Activated T-helper 1 cell treated with anti-CD3 and anti-CD28 coated beads, Interleukin-2, amount 50 U/mL, for 16 hours (primary cell): ENCODE measurements around the gene STAP2.
"Not testable (repeated sequence)": the region's sequence is repeated elsewhere in the genome, so short reads cannot be mapped to it uniquely, and the experiment has no call there.

Experiments
- DNase-seq, 2 donors: peaks; one replicate each; pipeline ENCODE4 v3.0.0-alpha.2; 2020; ENCODE audit warnings: low read depth in 1 of 2, low spot score in 1 of 2

Gene STAP2

DNA sequence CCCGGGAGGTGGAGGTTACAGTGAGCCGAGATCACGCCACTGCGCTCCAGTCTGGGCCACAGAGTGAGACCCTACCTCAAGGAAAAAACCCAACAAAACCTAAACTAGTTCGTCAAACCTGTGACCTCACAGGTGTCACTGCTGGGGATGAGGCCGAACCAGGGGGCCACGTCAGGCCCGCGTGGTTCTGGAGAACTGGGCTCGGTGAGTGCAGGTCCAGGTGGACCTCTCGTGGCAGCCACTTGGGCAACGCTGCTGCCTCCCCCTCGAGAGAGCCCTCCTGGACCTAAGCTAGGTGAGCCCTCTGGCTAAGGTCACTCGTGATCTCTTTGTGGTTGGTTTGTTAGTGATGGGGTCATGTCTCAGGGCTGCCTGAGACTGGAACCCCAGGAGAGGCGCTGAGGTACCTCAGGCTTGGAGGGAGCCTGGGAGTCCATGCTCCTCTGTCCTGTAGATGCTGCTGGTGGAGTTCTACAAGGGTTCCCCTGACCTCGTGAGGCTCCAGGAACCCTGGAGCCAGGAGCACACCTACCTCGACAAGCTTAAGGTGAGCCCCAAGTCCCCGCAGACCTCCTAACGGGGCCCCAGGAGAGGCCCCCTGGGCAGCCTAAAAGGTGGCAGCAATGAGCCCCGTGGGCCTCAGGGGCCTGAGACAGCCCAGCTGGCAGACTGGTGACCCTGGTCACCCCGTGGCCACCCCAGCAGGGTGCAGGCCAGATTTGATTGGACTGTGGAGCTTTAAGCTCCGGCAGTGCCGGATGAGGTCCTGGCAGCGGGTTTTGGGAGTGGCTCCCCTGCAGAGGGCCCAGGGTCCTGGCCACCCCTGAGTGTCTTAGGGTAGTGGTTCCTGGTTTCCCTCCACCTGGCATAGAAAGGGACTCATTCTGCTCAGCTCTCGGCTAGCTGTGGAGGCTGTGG, 20.3 kb upstream of the STAP2 start:
- DNase-seq = no peak

DNA sequence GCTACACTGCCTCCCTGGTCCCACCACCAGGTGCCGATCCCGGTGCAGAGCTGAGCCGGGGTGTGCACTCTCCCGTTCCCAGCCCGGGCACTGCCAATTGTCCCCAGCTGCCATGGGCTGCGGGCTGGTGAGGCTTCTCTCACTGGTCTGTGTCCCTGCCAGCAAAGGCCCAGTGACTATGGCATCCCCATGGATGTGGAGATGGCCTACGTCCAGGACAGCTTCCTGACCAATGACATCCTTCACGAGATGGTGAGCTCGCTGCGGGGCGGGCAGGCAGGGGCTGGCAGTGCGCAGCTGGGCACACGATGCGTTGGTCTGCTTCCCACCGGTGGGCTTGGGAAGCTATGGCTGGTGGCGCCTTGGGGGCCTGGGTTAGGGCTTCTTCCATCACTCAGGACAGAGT, 19.3 kb upstream of the STAP2 start:
- DNase-seq = no peak

DNA sequence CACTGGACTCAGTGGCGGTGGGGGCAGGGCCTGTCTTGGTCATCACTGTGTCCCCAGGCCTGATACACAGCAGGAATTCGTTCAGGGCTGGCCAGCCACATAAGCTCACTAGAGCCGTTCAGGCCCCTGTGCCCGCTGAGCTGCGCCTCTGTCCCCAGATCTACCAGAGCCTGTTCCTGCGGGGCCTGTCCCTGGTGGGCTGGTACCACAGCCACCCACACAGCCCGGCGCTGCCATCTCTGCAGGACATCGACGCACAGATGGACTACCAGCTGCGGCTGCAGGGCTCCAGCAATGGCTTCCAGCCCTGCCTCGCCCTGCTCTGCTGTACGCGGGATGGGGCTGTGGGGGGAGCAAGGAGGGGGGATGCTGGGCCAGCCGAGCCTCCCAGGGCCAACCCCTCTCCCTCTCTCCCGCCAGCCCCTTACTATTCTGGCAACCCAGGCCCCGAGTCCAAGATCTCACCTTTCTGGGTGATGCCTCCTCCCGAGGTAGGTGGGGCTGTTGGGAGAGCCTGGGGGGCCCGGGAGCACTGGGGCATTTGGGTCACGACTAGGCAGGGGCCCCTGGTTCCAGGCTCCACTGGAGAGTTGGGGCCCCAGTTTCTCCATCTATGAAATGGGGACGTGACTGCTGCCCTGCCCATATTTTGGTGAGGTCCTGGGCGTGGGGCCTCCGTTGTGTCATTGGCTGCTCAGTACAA, 18.6 kb upstream of the STAP2 start:
- no peak for DNase-seq

DNA sequence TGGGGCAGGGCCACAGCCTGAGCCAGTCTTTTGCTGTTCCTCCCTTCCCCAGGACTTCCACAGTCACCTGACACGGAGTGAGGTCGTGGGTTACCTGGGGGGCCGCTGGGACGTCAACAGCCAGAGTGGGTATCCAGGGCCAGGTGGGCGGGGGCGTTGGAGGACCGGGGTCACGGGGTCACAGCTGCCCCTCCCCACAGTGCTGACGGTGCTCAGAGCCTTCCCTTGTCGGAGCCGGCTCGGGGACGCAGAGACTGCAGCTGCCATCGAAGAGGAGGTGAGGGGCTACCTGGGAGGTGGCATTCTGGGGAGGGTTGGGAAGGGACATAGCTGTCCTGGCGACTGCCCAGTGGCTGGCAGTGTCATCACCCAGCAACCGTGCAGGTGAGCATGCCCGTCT, 16.3 kb upstream of the STAP2 start:
- no peak for DNase-seq

DNA sequence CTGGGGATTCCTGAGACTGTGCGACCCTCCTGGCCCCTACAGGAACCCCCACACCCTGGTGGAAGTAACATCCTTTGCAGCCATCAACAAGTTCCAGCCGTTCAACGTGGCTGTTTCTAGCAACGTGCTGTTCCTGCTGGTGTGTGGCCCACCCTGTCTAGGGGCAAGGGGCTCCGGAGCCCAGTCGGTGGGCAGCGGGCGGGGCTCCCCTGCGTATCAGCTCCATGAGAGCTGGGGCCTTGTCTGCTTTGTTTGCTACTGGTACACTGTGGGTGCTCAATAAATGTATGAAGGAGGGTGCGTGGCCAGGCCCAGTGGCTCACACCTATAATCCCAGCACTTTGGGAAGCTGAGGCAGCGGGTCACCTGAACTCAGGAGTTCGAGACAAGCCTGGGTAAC, 15.7 kb upstream of the STAP2 start:
- DNase-seq = no peak

DNA sequence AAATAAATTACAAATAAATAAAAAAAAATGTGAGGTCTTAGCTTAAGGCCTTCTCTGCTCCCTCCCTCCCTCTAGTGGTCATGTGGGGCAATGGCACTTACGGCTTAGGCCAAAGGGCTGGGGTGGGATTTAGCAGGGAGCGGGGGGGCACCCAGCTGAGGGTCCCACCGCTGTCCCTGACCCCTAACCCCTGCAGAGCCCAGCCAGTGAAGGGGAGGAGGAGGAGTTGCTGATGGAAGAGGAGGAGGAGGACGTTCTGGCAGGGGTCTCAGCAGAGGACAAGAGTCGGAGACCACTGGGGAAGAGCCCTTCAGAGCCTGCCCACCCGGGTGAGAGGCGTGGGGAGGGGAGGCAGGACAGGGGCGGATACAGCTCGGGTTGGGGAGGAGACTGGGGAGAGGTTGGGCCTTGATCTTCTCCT, 14.1 kb upstream of the STAP2 start:
- peak in 1 of 2 donors; percentile 37 for DNase-seq

DNA sequence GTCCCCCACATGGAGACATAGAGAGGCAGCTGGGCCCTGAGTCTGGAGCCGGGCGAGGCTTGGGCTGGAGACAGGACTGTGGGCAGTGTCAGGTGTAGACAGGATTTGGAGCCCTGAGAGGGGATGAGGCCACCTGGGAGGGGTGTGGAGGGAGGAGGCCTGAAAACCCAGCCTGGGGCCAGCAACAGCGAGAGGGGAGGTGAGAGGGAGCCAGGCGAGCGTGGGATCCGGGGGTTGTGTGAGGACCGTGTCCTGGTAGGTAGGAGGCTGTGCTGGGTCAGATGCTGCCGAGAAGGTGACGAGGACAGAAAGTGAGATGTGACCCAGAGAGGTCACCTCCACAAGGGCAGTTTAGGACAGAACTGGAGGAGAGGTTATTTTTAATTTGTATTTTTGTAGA, 12.1 kb upstream of the STAP2 start:
- no peak for DNase-seq

DNA sequence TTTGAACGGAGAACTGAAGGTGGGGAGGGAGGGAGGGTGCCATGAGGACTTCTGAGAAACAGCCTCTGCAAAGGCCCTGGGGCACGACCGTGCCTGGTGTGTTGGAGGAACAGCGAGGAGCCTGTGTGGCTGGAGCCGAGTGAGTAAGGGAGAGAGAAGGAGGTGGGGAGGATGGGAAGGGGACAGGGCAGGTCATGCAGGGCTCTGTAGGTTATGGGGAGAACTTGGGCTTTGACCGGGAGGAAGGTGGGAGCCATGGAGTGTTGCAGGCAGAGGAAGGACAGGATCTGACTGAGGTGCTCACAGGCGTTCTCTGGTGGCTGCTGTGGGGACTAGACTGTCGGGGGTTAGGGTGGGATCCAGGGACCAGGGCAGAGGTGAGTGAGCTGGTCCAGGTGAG, 11.5 kb upstream of the STAP2 start:
- no peak for DNase-seq

DNA sequence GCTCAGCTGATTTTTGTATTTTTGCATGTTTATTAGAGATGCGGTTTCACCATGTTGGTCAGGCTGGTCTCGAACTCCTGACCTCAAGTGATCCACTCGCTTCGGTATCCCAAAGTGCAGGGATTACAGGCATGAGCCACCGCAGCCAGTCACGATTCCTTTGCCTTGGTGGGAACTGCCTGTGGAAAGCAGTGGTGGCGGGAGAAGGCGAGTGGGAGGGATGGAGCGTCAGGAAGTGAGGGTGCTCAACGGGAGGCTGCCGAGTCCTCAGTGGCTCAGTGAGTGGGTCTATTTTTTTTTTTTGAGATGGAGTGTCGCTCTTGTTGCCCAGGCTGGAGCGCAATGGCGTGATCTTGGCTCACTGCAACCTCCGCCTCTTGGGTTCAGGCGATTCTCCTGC, 10.6 kb upstream of the STAP2 start:
- not testable (repeated sequence) for DNase-seq

DNA sequence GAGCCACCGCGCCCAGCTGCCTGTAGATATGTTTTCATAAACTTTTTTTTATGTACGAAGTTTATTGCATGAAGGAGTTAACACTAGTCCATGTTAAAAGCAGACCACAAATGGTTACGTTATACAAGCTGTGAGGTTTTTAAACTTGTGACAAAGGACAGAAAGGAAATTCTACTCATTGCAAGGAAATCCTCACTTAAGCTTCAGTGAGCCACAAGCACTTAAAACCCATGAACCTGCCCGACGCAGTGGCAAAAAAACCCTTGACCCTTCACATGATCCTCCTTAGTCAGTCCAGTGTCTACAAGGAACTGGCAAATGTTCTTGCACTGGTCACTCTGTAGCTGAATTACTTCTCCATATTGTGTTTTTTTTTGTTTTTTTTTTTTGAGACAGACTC, 8.9 kb upstream of the STAP2 start:
- no peak for DNase-seq

DNA sequence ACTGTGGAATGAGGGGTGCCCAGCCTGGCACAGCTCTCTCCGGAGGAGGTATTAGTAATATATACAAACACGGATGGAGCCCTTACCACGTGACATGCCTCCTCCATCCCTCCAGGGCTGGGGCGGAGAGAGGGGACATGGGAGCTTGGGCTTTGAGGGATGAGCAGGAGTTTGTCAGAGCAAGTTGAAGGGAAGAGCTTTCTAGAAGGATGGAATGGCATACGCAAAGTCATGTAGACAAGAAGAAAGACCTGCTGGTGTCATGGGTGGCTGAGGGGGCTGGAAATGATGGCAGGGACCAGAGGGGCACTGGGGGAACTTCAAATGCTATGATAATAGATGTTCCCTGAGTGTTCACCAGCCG, 7.4 kb upstream of the STAP2 start:
- DNase-seq = no peak

DNA sequence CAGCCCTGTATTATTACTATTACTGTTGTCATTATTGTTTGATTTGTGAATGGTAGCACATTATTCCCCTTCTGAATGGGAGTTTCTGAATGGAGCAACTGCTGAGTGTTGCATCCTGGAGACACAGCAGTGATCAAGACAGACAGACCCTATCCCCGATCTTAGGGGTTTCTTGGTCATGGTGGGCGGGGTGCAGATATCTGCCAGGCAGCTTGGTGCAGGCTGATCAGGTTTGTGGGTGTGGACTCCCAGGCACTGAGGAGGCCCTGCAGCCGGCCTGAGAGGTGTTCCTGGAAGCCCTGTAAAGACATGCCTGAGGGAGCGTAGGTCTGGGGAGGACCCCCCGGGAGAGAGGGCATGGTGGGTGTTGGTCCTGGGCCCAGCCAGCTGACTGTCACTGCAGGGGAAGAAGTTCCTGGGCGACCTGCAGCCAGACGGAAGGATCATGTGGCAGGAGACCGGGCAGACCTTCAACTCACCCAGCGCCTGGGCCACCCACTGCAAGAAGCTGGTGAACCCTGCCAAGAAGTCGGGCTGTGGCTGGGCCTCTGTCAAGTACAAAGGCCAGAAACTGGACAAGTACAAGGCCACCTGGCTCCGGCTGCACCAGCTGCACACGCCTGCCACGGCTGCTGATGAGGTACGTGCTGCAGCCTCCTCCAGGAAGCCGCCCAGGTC, 6.9 kb upstream of the STAP2 start:
- no peak for DNase-seq

DNA sequence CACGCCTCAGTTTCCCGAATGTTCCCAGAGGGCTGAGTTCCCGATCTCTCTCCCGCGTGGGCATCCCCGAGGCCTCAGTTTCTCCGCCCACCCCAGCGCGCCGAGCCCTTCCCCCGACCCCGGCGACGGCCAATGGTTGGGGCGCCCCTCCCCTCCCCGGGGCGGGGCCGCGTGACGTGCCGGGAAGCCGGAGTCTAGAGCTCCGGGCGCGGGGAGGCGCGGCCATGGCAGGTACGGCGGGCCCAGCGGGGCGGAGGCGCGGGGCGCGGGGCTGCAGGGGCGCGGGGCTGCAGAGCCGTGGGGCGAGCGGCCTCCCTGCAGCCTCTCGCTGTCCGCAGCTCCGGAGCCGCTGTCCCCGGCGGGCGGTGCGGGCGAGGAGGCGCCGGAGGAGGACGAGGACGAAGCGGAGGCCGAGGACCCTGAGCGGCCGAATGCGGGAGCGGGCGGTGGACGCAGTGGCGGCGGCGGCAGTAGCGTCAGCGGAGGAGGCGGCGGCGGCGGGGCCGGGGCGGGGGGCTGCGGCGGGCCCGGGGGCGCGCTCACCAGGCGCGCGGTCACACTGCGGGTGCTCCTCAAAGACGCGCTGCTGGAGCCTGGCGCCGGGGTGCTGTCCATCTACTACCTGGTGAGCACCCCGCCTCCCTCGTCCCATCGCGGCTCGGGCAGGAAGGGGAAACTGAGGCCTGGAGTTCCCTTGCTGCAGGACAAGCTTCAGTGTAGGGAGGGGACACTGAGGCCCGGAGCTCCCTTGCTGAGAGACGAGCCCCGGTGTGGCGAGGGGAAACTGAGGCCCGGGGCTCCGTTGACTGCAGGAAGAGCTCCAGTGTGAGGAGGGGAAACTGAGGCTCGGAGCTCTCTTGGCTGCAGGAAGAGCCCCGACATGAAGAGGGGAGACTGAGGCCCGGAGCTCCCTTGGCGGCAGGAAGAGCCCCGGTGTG, 5.0 kb upstream of the STAP2 start, which contains the start of gene MPND:
TSS of gene MPND (plus strand) at position 193 of the 938 bp plus-strand sequence. CDS start at position 225, 32 bp downstream.
- DNase-seq = peak; percentile 86 to 88

DNA sequence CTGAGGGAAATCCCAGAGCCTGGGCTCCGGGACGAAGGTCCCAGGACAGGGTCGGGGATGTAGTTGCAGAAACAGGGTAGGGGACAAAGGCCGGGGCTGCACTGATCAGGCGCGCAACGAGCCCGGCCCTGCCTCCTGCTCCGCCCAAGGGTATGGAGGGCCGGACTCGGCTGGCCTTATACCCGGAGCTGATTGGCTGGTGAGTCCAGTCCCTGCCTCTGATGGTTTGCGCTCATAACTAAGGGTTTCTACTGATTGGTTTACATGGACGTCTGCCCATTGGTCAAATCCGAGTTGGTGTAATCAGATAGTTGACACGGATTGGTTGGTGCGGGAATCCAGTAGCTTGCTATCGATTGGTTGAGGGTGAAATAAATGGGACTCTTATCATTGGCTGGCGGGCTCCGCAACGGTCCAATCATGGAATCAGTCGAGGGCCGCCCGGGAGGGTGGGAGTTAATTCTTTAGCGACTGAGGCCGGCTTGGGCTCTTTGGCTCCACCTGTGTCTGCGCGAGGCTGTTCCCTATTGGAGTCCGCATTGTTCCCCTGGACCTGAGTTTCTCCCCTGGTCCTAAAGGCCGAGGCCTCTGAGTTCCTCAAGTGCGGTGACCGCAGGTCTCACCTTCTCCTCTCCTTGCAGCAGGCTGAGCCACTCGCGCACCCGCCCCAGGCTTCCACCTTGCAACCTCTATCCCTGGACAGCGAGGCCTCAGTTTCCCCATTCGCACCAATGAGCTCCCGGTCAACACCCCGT, 4.2 kb upstream of the STAP2 start:
- DNase-seq = peak; percentile 74 to 83

DNA sequence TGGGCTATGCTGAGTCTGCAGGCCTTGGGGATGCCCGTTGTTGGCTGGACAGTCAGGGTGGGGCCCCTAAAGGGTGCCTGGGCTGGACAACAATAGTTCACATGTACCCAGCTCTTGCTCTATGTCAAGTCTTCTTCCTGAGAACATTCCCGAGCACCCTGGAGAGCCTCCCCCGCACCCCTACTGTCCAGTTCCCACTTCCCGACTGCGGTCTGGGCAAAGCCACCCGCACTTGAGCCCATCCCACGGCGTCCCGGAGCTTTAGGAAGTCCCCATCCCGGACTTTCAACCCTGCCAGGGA, 3.6 kb upstream of the STAP2 start:
- DNase-seq = no peak

DNA sequence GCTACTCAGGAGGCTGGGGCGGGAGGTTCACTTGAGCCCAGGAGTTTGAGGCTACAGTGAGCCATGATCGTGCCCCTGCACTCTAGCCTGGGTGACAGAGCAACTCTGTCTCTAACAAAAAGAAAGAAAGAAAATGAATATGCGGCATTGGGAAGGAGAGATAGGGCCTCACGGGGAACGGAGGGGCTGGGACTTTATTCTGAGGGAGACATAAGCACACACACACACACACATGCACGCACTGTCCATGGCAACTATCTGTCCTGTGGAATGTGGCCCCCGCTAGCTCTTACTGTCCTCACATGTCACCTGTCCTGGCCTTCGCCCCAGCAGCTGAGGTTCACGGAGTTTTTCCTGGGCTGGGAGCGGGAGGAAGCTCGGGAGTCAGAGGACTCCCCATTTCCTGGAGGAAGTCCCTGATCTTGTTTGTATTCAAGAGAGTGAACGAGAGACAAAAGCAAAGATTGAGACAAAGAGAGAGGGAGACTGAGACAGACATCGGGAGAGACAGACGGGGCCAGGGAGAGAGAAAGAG, 654 bp downstream of the STAP2 start:
- DNase-seq = no peak

DNA sequence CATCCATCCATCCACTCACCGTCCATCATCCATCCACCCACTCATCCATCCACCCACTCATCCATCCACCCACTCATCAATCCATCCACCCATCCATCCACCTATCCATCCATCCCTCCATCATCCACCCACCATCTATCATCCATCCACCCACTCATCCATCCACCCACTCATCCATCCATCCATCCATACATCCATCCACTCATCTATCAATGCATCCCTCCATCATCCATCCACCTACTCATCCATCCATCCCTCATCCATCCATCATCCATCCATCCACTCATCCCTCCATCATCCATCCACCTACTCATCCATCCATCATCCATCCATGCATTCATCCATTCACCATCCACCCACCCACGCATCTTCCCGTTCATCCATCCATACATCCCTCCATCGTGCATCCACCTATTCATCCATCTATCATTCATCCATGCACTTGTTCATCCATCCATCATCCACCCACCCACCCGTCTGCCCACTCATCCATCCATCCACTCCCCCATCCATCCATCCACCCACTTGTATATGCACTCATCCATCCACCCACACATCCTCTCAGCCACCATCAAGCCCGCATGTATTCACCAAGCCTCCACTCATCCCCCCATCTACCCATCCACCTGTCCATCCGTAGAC, 3.6 kb downstream of the STAP2 start:
- no peak for DNase-seq

DNA sequence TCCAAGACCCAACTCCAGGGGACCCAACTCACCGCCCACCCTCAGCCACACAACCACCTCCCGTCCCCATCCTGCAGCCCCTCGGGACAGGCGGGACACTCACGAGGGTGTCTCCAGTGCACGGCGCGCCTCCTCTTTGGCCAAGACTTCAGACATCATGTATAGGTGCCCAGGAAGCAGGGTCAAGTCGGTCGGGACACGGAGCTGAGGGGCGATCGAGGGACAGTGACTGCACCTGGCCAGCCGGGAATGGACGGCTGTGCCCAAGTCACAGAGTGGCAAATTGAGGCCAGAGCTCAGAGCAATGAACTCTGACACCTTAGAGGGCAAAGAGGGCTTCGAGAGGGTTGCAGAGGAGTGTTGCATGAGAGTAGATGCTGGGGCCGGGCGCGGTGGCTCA, 8.8 kb downstream of the STAP2 start:
- DNase-seq = no peak

DNA sequence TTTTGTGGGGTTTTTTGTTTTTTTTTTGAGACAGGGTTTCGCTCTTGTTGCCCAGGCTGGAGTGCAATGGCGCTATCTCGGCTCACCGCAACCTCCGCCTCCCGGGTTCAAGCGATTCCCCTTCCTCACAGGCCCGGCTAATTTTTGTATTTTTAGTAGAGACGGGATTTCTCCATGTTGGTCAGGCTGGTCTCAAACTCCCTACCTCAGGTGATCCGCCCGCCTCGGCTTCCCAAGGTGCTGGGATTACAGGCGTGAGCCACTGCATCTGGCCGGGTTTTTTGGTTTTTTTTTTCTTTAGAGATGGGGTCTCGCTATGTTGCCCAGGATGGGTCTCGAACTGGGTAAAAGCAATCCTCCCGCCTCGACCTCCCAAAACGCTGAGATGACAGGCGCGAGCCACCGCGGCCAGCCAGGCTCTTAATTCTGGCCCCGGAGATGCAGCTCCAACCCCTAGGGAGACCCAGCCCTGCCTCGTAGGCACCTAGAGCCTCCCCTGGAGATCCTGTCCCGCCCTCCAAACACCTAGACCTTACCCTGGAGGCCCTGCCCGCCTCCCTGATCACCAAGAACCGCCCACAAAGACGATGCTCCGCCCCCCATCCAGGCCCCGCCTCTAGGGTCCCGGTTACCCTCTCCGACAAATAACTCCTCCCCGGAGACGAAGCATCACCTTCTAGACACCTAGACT, 9.5 kb downstream of the STAP2 start:
- DNase-seq = not testable (repeated sequence)
